Measurements from ENCODE around the gene SUFU.
"Not testable (repeated sequence)": the region's sequence is repeated elsewhere in the genome, so short reads cannot be mapped to it uniquely, and the experiment has no call there.

The SUFU gene

GRCh38 chr10:102514487-102515311 lies 10.9 kb downstream of the SUFU start:
- DNase-seq (ENCODE audit: low read depth): no peak

- DNase-seq (ENCODE audit: low read depth): no peak
Measured at GRCh38 chr10:102515724-102516123, 12.0 kb downstream of the SUFU start.

GRCh38 chr10:102517553-102517952 lies 13.8 kb downstream of the SUFU start:
- peak; percentile 83 for DNase-seq (ENCODE audit: low read depth)

- no peak for DNase-seq (ENCODE audit: low read depth)
Measured at GRCh38 chr10:102519246-102519825, 15.6 kb downstream of the SUFU start.

GRCh38 chr10:102522874-102523249 lies 19.1 kb downstream of the SUFU start:
- no peak for DNase-seq (ENCODE audit: low read depth)

- peak; percentile 49 for DNase-seq (ENCODE audit: low read depth)
Measured at GRCh38 chr10:102523250-102524029, 19.7 kb downstream of the SUFU start.

- DNase-seq (ENCODE audit: low read depth): no peak
Measured at GRCh38 chr10:102524746-102525145, 21.0 kb downstream of the SUFU start.

GRCh38 chr10:102527546-102527945 lies 23.8 kb downstream of the SUFU start:
- peak; percentile 16 for DNase-seq (ENCODE audit: low read depth)

- DNase-seq (ENCODE audit: low read depth): no peak
Measured at GRCh38 chr10:102534333-102534732, 30.6 kb downstream of the SUFU start.

- DNase-seq (ENCODE audit: low read depth): not testable (repeated sequence)
Measured at GRCh38 chr10:102534966-102535365, 31.2 kb downstream of the SUFU start.

- no peak for DNase-seq (ENCODE audit: low read depth)
Measured at GRCh38 chr10:102535481-102536147, 31.8 kb downstream of the SUFU start.

GRCh38 chr10:102537367-102537766 lies 33.6 kb downstream of the SUFU start:
- no peak for DNase-seq (ENCODE audit: low read depth)

GRCh38 chr10:102537948-102538347 lies 34.2 kb downstream of the SUFU start:
- no peak for DNase-seq (ENCODE audit: low read depth)

- DNase-seq (ENCODE audit: low read depth): no peak
Measured at GRCh38 chr10:102538811-102539210, 35.0 kb downstream of the SUFU start.

GRCh38 chr10:102540023-102540422 lies 36.3 kb downstream of the SUFU start:
- peak; percentile 30 for DNase-seq (ENCODE audit: low read depth)

GRCh38 chr10:102542800-102543418 lies 39.1 kb downstream of the SUFU start:
- peak; percentile 69 for DNase-seq (ENCODE audit: low read depth)

- no peak for DNase-seq (ENCODE audit: low read depth)
Measured at GRCh38 chr10:102545265-102545871, 41.6 kb downstream of the SUFU start.

GRCh38 chr10:102545997-102546396 lies 42.2 kb downstream of the SUFU start:
- peak; percentile 14 for DNase-seq (ENCODE audit: low read depth)

GRCh38 chr10:102546606-102547320 lies 43.0 kb downstream of the SUFU start:
- peak; percentile 72 for DNase-seq (ENCODE audit: low read depth)

- DNase-seq (ENCODE audit: low read depth): peak; percentile 35
Measured at GRCh38 chr10:102549549-102549948, 45.8 kb downstream of the SUFU start.

Data from EH (cell line).